PC-9 (cell line): ENCODE results near the gene OPRM1. TPM values are rescaled to one million over a fixed set of nuclear protein-coding genes. Genes with fewer than 3 reads are reported as not detected.
"Not testable (repeated sequence)": the region's sequence is repeated elsewhere in the genome, so short reads cannot be mapped to it uniquely, and the experiment has no call there.

ENCODE experiments used
- BruUV-seq: library from RNA; stranded (reverse); fragments of 400-500 nt; replicated peaks from 2 replicates; lab custom pipeline; 2021; lab: Mats Ljungman, UMichigan
- CTCF ChIA-PET: fragments of 300-600 bp; sonication (Branson Sonifier 250); formaldehyde crosslinking; loops from one replicate; lab custom pipeline; 2022; ENCODE audit warnings: antibody characterized with exemption; lab: Charles Lee
- POLR2A ChIA-PET: fragments of 300-600 bp; sonication (Branson Sonifier 250); formaldehyde crosslinking; loops from one replicate; lab custom pipeline; 2022; ENCODE audit warnings: antibody characterized with exemption; ENCODE audit not compliant: unreplicated experiment; lab: Charles Lee
- DNase-seq, 2 experiments: peaks; one replicate each; pipeline versions ENCODE4 v3.0.0 to v3.0.0-alpha.2; 2015 to 2022; ENCODE audit warnings: mixed read lengths in 1 of 2
- H2AFZ ChIP-seq: fragments of 200-600 bp; sonication (generic); 2 replicates; pipeline ENCODE4 v1.8.1; 2017; ENCODE audit warnings: antibody characterized with exemption
- H3F3A ChIP-seq: fragments of 200-600 bp; sonication (generic); 2 replicates; pipeline ENCODE4 v1.8.1; 2017; ENCODE audit warnings: antibody characterized with exemption, mild to moderate bottlenecking, low read depth; ENCODE audit not compliant: insufficient read depth
- H3K27ac ChIP-seq: fragments of 200-600 bp; sonication (generic); 2 replicates; pipeline ENCODE4 v1.6.1; 2016; ENCODE audit warnings: mixed run types
- H3K27me3 ChIP-seq: fragments of 200-600 bp; sonication (generic); 2 replicates; pipeline ENCODE4 v1.6.1; 2016; ENCODE audit warnings: low read depth, mixed run types; ENCODE audit not compliant: insufficient read depth
- H3K36me3 ChIP-seq: fragments of 200-600 bp; sonication (generic); 2 replicates; pipeline ENCODE4 v1.6.1; 2016; ENCODE audit warnings: low read depth, mixed run types
- H3K4me1 ChIP-seq: fragments of 200-600 bp; sonication (generic); replicated peaks from 2 replicates; pipeline ENCODE4 v1.6.1; 2016; ENCODE audit warnings: mixed run types; ENCODE audit not compliant: insufficient read depth
- H3K4me2 ChIP-seq: fragments of 200-600 bp; sonication (generic); 2 replicates; pipeline ENCODE4 v1.6.1; 2017; ENCODE audit warnings: mixed run types
- H3K4me3 ChIP-seq: fragments of 200-600 bp; sonication (generic); 2 replicates; pipeline ENCODE4 v1.6.1; 2016; ENCODE audit warnings: mixed run types
- H3K79me2 ChIP-seq: fragments of 200-600 bp; sonication (generic); 2 replicates; pipeline ENCODE4 v1.6.1; 2017; ENCODE audit warnings: low read depth, mixed run types
- H3K9me2 ChIP-seq: fragments of 200-600 bp; sonication (generic); 2 replicates; pipeline ENCODE4 v1.8.1; 2017; ENCODE audit warnings: mild to moderate bottlenecking; ENCODE audit not compliant: insufficient read depth
- H3K9me3 ChIP-seq: fragments of 200-600 bp; sonication (generic); 2 replicates; pipeline ENCODE4 v1.8.1; 2016; ENCODE audit warnings: low read depth; ENCODE audit not compliant: insufficient read depth
- H4K20me1 ChIP-seq: fragments of 200-600 bp; sonication (generic); 2 replicates; pipeline ENCODE4 v1.8.1; 2017; ENCODE audit not compliant: insufficient read depth
- EZH2 ChIP-seq: fragments of 200-600 bp; sonication (generic); IDR thresholded peaks from 2 replicates; pipeline ENCODE4 v1.8.0; 2017; ENCODE audit warnings: antibody characterized with exemption, low read depth
- intact Hi-C: fragments of 100-400 bp; cut with micrococcal nuclease; formaldehyde crosslinking; loops from one replicate; pipeline ENCODE4 v1.10.0; 2022; ENCODE audit not compliant: unreplicated experiment
- total RNA-seq: library from RNA; stranded (reverse); gene quantifications from 2 replicates; pipeline ENCODE4 v1.2.3, GENCODE V29; 2021
- TF ChIP-seq, protein P1 (sequence below): fragments of 200-600 bp; sonication (generic); conservative IDR thresholded peaks from 2 replicates; pipeline ENCODE4 v1.6.1; 2017; ENCODE audit warnings: mixed run types, antibody characterized with exemption, mild to moderate bottlenecking, moderate library complexity

The OPRM1 gene
- total RNA-seq, 1 experiment from 2014 or later = not detected

DNA sequence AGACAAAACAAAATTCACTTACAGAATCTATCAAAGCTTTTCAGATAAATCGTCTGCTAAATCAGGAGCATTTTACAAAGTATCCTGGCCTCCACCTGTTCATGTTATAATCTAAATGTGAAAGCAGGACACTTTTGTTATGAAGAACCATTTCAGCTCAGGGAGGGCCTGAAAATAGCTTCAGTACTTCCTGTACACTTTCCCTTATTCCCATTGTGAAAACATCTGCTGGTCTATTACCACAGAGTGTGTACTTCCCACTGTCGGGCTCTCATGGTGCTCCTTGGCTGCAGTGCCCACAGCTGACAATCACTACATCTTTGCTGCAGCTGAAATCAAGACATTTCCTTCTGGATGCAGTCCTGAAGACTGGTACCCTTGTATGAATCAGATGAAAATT, 128.1 kb downstream of the OPRM1 start:
- H3K79me2 ChIP-seq = no peaks in the 10 kb centered on the region
- H3K9me2 ChIP-seq = no peaks in the 10 kb centered on the region
- no peaks in the 10 kb centered on the region for H3K9me3 ChIP-seq
- H2AFZ ChIP-seq = no peak overlapping the region
- no peaks in the 10 kb centered on the region for H3F3A ChIP-seq
- BruUV-seq = no TSS peak
- DNase-seq = no peak
- ChIA-PET CTCF (interaction anchor here (0.5 kb wide), 1 partner anchor 129 kb away, joined by 3 read pairs; no protein-coding TSS in a partner anchor), POLR2A (no interaction called here)
- H3K36me3 ChIP-seq = no peaks in the 10 kb centered on the region
- no peak for TF ChIP-seq EZH2
- TF ChIP-seq, protein P1, sequence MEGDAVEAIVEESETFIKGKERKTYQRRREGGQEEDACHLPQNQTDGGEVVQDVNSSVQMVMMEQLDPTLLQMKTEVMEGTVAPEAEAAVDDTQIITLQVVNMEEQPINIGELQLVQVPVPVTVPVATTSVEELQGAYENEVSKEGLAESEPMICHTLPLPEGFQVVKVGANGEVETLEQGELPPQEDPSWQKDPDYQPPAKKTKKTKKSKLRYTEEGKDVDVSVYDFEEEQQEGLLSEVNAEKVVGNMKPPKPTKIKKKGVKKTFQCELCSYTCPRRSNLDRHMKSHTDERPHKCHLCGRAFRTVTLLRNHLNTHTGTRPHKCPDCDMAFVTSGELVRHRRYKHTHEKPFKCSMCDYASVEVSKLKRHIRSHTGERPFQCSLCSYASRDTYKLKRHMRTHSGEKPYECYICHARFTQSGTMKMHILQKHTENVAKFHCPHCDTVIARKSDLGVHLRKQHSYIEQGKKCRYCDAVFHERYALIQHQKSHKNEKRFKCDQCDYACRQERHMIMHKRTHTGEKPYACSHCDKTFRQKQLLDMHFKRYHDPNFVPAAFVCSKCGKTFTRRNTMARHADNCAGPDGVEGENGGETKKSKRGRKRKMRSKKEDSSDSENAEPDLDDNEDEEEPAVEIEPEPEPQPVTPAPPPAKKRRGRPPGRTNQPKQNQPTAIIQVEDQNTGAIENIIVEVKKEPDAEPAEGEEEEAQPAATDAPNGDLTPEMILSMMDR = no peak
- no peak overlapping the region for H3K4me2 ChIP-seq
- H3K4me1 ChIP-seq = no peaks in the 10 kb centered on the region
- no peaks in the 10 kb centered on the region for H3K27me3 ChIP-seq
- intact Hi-C loops = no loop called here
- no peaks in the 10 kb centered on the region for H4K20me1 ChIP-seq
- H3K4me3 ChIP-seq = no peak overlapping the region
- H3K27ac ChIP-seq = no peak overlapping the region

- intact Hi-C loops = no loop called here
- POLR2A ChIA-PET = no interaction called here
- CTCF ChIA-PET = no interaction called here
- TF ChIP-seq EZH2 = no peak
- TF ChIP-seq, protein P1 = no peak
- Histone ChIP-seq H3K27me3 (no peaks in the 10 kb centered on the region), H3F3A (no peaks in the 10 kb centered on the region), H2AFZ (no peak overlapping the region), H4K20me1 (no peaks in the 10 kb centered on the region), H3K9me2 (no peaks in the 10 kb centered on the region), H3K79me2 (no peaks in the 10 kb centered on the region), H3K36me3 (no peaks in the 10 kb centered on the region), H3K4me1 (no peaks in the 10 kb centered on the region), H3K27ac (no peak overlapping the region), H3K9me3 (no peaks in the 10 kb centered on the region), H3K4me2 (no peak overlapping the region), H3K4me3 (no peak overlapping the region)
- no peak for DNase-seq
- no TSS peak for BruUV-seq
Observed at GRCh38 chr6:154169193-154169847, 130.3 kb downstream of the OPRM1 start.

DNA sequence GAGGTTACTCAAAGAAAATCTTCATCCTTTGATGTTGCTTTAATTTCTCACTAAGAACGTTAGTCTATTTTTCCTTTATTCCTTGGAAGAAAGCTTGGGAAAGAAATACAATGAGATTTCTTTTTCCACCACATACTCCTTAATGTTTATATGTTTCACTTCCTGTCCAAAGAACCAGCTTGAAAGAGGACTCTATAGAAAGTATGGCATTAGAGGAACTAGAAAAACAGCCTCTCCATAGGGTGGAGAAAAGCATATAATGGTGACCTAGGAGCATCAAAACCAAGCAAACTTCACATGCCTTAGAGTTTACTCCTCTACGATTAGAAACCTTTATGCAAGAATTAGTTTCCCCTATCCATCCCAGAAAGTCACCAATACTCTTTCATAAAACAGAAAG, 131.1 kb downstream of the OPRM1 start:
- Histone ChIP-seq H3K4me3 (no peak overlapping the region), H3K27ac (no peak overlapping the region), H3K4me1 (no peaks in the 10 kb centered on the region), H3F3A (no peaks in the 10 kb centered on the region), H3K9me2 (no peaks in the 10 kb centered on the region), H4K20me1 (no peaks in the 10 kb centered on the region), H3K4me2 (no peak overlapping the region), H3K27me3 (no peaks in the 10 kb centered on the region), H3K79me2 (no peaks in the 10 kb centered on the region), H2AFZ (no peak overlapping the region), H3K36me3 (no peaks in the 10 kb centered on the region), H3K9me3 (no peaks in the 10 kb centered on the region)
- DNase-seq = no peak
- intact Hi-C loops = no loop called here
- POLR2A ChIA-PET = no interaction called here
- CTCF ChIA-PET = interaction anchor here (0.5 kb wide), 1 partner anchor 200 kb away, joined by 3 read pairs; no protein-coding TSS in a partner anchor
- no peak for TF ChIP-seq EZH2
- TF ChIP-seq, protein P1 = no peak
- no TSS peak for BruUV-seq

- H4K20me1 ChIP-seq, POLR2A ChIA-PET, H2AFZ ChIP-seq, H3K9me3 ChIP-seq, H3K4me1 ChIP-seq, H3K4me3 ChIP-seq, H3K79me2 ChIP-seq, H3K27me3 ChIP-seq, H3F3A ChIP-seq, CTCF ChIA-PET, H3K27ac ChIP-seq, H3K4me2 ChIP-seq, BruUV-seq, intact Hi-C loops, H3K9me2 ChIP-seq, H3K36me3 ChIP-seq: not testable (repeated sequence)
- DNase-seq = peak in 1 of 2 experiments; percentile 17
Observed at GRCh38 chr6:154172393-154172792, 133.4 kb downstream of the OPRM1 start.
